Middle frontal gyrus (tissue), 1 donor: ENCODE data around the gene INMT.

Experiments
- DNase-seq: peaks from one replicate; pipeline ENCODE4 v3.0.0-alpha.2; 2015; ENCODE audit warnings: low spot score; ENCODE audit errors: extremely low spot score

The INMT gene

GRCh38 chr7:30750683-30751650 lies 968 bp upstream of the INMT start:
- peak; percentile 7 for DNase-seq

- DNase-seq: no peak
These were observed 549 bp downstream of the INMT start for GRCh38 chr7:30752484-30752883.

GRCh38 chr7:30752979-30753378 lies 1.0 kb downstream of the INMT start:
- no peak for DNase-seq

GRCh38 chr7:30754315-30754877 lies 2.5 kb downstream of the INMT start:
- no peak for DNase-seq

- no peak for DNase-seq
These were observed 3.6 kb downstream of the INMT start for GRCh38 chr7:30755384-30756154.

- no peak for DNase-seq
These were observed 5.4 kb downstream of the INMT start for GRCh38 chr7:30757342-30757692.

- no peak for DNase-seq
These were observed 8.7 kb downstream of the INMT start for GRCh38 chr7:30760514-30761213.

- DNase-seq: no peak
These were observed 9.6 kb downstream of the INMT start for GRCh38 chr7:30761214-30762156.

GRCh38 chr7:30764030-30764975 lies 12.4 kb downstream of the INMT start:
- no peak for DNase-seq

GRCh38 chr7:30765408-30765807 lies 13.5 kb downstream of the INMT start:
- DNase-seq: no peak

GRCh38 chr7:30770845-30771173 lies 18.9 kb downstream of the INMT start:
- no peak for DNase-seq

GRCh38 chr7:30771174-30771879 lies 19.4 kb downstream of the INMT start, which contains the start of gene MINDY4:
MINDY4 (plus strand) TSS chr7:30771417; CDS start chr7:30771494, 77 bp downstream.
- peak; percentile 30 for DNase-seq

- no peak for DNase-seq
These were observed 20.0 kb downstream of the INMT start for GRCh38 chr7:30771880-30772425.

- no peak for DNase-seq
These were observed 21.0 kb downstream of the INMT start for GRCh38 chr7:30772984-30773383.

GRCh38 chr7:30775992-30776391 lies 24.1 kb downstream of the INMT start:
- no peak for DNase-seq

GRCh38 chr7:30776971-30777370 lies 25.0 kb downstream of the INMT start:
- DNase-seq: no peak

- peak; percentile 56 for DNase-seq
These were observed 26.5 kb downstream of the INMT start for GRCh38 chr7:30778255-30779025.

- DNase-seq: no peak
These were observed 27.6 kb downstream of the INMT start for GRCh38 chr7:30779574-30779973.
